Measurements from ENCODE around the gene FNIP2. TPM values are rescaled to one million over a fixed set of nuclear protein-coding genes. Genes with fewer than 3 reads are reported as not detected.

FNIP2 gene
- total RNA-seq: 12.9 and 55.8 TPM in 2 replicates

DNA sequence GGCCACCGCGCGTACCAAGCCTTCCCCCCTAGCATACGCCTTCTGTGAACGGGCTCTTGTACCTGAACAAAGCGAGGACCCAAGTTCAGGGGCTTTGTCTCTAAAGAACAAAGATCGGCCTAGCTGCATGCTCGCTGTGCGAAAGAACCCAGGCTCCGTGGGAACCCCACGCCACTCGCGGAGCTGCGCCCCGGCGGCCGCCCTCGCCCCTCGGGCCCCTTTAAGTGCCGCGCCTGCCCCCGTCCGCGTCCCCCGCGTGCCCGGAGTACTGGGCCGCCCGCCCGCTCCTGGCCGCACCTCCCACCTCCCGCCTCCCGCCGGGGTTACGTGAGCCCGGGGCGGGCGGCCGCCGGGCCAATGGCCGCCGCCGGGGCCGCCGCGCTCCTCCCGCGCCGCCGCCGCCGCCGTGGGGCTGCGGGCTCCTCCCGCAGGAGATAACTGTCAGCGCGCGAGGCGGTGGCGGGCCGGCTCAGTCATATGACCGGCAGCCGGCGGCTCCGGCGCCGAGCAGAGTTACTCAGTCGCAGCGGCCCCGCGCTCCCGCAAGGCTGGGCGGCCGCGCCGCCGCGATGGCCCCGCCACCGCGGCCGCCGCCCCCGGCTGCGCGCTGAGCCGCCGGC lies at the start of gene FNIP2:
FNIP2 (plus strand) TSS at position 472 of the 620 bp plus-strand sequence. CDS start 187 bp downstream, outside the sequence.

GRCh38 chr4:158722917-158723793 lies 45.7 kb upstream of the FNIP2 start, which contains the start of gene PPID:
TSS of gene PPID (minus strand) at chr4:158723396. CDS start at chr4:158723288, 108 bp downstream.

Other genes with a start within 250 kb of the FNIP2 start
- gene RXFP1, start 247.1 kb upstream of the FNIP2 start, total RNA-seq: not detected in 2 replicates
- 7.7 and 20.2 TPM in 2 replicates for gene C4orf46, start 97.1 kb upstream of the FNIP2 start, total RNA-seq
- 6.2 and 10.0 TPM in 2 replicates for gene ETFDH, start 96.7 kb upstream of the FNIP2 start, total RNA-seq
- 15.6 and 24.0 TPM in 2 replicates for gene PPID, start 45.6 kb upstream of the FNIP2 start, total RNA-seq

Data from mesangial cell (primary cell).